Naive thymus-derived CD4-positive, alpha-beta T cell (primary cell): Measurements from ENCODE around the gene FTL. TPM values are rescaled to one million over a fixed set of nuclear protein-coding genes. Genes with fewer than 3 reads are reported as not detected.

Experiments
- ATAC-seq: fragments of 150-1000 bp; cut with Tn5 transposase; 2 replicates; pipeline ENCODE4 v1.10.0; 2021; ENCODE audit warnings: mild to moderate bottlenecking, moderate library complexity
- CTCF ChIA-PET: fragments of 350-600 bp; sonication (Branson Sonifier 250); formaldehyde crosslinking; loops from one replicate; lab custom pipeline; 2021; ENCODE audit warnings: antibody characterized with exemption; lab: Charles Lee
- POLR2A ChIA-PET: fragments of 350-600 bp; sonication (Branson Sonifier 250); formaldehyde crosslinking; loops from one replicate; lab custom pipeline; 2021; ENCODE audit warnings: antibody characterized with exemption, inconsistent platforms; lab: Charles Lee
- DNase-seq, 9 donors: peaks; one replicate each; pipeline versions ENCODE4 v3.0.0 to v3.0.0-alpha.2; 2020 to 2022; ENCODE audit warnings: mixed read lengths in 1 of 9
- H3K27ac ChIP-seq: one replicate; pipeline ENCODE4 v1.7.0; 2013; ENCODE audit warnings: mild to moderate bottlenecking, low read depth, low read length, moderate library complexity
- H3K27me3 ChIP-seq, 2 donors: one replicate each; pipeline ENCODE4 v1.7.0; 2013; ENCODE audit warnings: low read length in 2 of 2, mild to moderate bottlenecking in 2 of 2, moderate library complexity in 2 of 2; ENCODE audit not compliant: control insufficient read depth in 2 of 2, insufficient read depth in 2 of 2
- H3K36me3 ChIP-seq, 3 experiments: 1 replicate in 2 of 3; 2 replicates in 1 of 3; pipeline ENCODE4 v1.7.0; 2013; ENCODE audit warnings: low read length in 3 of 3, mild to moderate bottlenecking in 3 of 3, moderate library complexity in 1 of 3; ENCODE audit not compliant: insufficient read depth in 3 of 3, control insufficient read depth in 2 of 3
- H3K4me1 ChIP-seq, 2 donors: one replicate each; pipeline ENCODE4 v1.7.0; 2013; ENCODE audit warnings: low read length in 2 of 2, mild to moderate bottlenecking in 2 of 2, moderate library complexity in 1 of 2; ENCODE audit not compliant: control insufficient read depth in 2 of 2, insufficient read depth in 2 of 2
- H3K4me3 ChIP-seq: 2 replicates; pipeline ENCODE4 v1.7.0; 2013; ENCODE audit warnings: mild to moderate bottlenecking, low read length
- H3K9me3 ChIP-seq, 3 experiments: 1 replicate in 2 of 3; 2 replicates in 1 of 3; pipeline ENCODE4 v1.7.0; 2013; ENCODE audit warnings: low read length in 3 of 3; ENCODE audit not compliant: control insufficient read depth in 2 of 3
- H3K27ac Mint-ChIP-seq, 9 donors: one replicate each; pipeline ENCODE4 v1.8.0; 2020 to 2022; ENCODE audit warnings: mixed read lengths in 9 of 9, mild to moderate bottlenecking in 8 of 9, moderate library complexity in 5 of 9, inconsistent platforms in 2 of 9
- H3K27me3 Mint-ChIP-seq, 5 donors: one replicate each; pipeline ENCODE4 v1.8.0; 2021 to 2022; ENCODE audit warnings: mixed read lengths in 5 of 5, mild to moderate bottlenecking in 1 of 5
- H3K36me3 Mint-ChIP-seq, 5 donors: one replicate each; pipeline ENCODE4 v1.8.0; 2020 to 2022; ENCODE audit warnings: mixed read lengths in 5 of 5, mild to moderate bottlenecking in 3 of 5, inconsistent platforms in 1 of 5
- H3K4me1 Mint-ChIP-seq, 7 donors: one replicate each; pipeline ENCODE4 v1.8.0; 2020 to 2022; ENCODE audit warnings: mixed read lengths in 7 of 7, mild to moderate bottlenecking in 3 of 7, inconsistent platforms in 1 of 7
- H3K4me3 Mint-ChIP-seq, 10 donors: one replicate each; pipeline ENCODE4 v1.8.0; 2020 to 2022; ENCODE audit warnings: mild to moderate bottlenecking in 10 of 10, mixed read lengths in 10 of 10, moderate library complexity in 6 of 10, inconsistent platforms in 2 of 10
- H3K9me3 Mint-ChIP-seq, 11 donors: one replicate each; pipeline ENCODE4 v1.8.0; 2020 to 2022; ENCODE audit warnings: mixed read lengths in 11 of 11, mild to moderate bottlenecking in 4 of 11, inconsistent platforms in 1 of 11, moderate library complexity in 1 of 11
- intact Hi-C, 2 donors: fragments of 100-400 bp; cut with micrococcal nuclease; formaldehyde crosslinking; loops; one replicate each; pipeline ENCODE4 v1.15.1; 2023
- polyA plus RNA-seq, 2 donors: library from polyadenylated mRNA; unstranded; fragments of 300-500 nt; fragmentation: Illumina TruSeq; gene quantifications; one replicate each; pipeline ENCODE4 v1.2.3, GENCODE V29; 2021
- total RNA-seq, 6 experiments: library from RNA in 5 of 6; stranded (reverse) in 5 of 6; gene quantifications; 1 replicate in 5 of 6; 2 replicates in 1 of 6; pipeline ENCODE4 v1.2.3 and lab custom pipeline; 2021 to 2026

FTL gene
- total and polyA plus RNA-seq, 7 experiments from 2014 or later, result 888 to 4,967 (median 1,462) TPM

- no peak for DNase-seq
- peak overlapping the region in 4 of 10 donors; percentile 7 to 23 (median 12) for H3K4me3 Mint-ChIP-seq
- POLR2A ChIA-PET, result interaction anchor here (0.7 to 2.5 kb wide), 2 partner anchors 8 to 49 kb away, joined by 3 to 9 read pairs; partner anchors contain the start of gene FTL
Measured at GRCh38 chr19:48958006-48958405, 7.1 kb upstream of the FTL start.

GRCh38 chr19:48959341-48960239, 5.5 kb upstream of the FTL start:
- CTCF ChIA-PET, result interaction anchor here (1.5 kb wide), 1 partner anchor 117 kb away, joined by 4 read pairs; no protein-coding TSS in a partner anchor
- intact Hi-C loops, result no loop called here

More at GRCh38 chr19:48958006-48958405, 7.1 kb upstream of the FTL start:
- no peaks in the 10 kb centered on the region for H3K27me3 ChIP-seq
- no peak for ATAC-seq
- no peaks in the 10 kb centered on the region for H3K9me3 ChIP-seq
- H3K36me3 ChIP-seq, result peaks cover 0 to 6% (median 0%) of the 10 kb centered on the region in 3 experiments
- peaks cover 22 to 23% of the 10 kb centered on the region in 2 donors for H3K4me1 ChIP-seq
- CTCF ChIA-PET, result interaction anchor here (0.9 kb wide), 1 partner anchor 164 kb away, joined by 6 read pairs; no protein-coding TSS in a partner anchor
- intact Hi-C loops, result no loop called here
- no peak overlapping the region for H3K4me3 ChIP-seq
- peaks cover 0 to 2% (median 0%) of the 10 kb centered on the region in 5 donors for H3K27me3 Mint-ChIP-seq
- peaks cover 45 to 70% (median 58%) of the 10 kb centered on the region in 7 donors for H3K4me1 Mint-ChIP-seq
- H3K27ac Mint-ChIP-seq, result peak overlapping the region in 4 of 9 donors; percentile 21 to 59 (median 50)
- peaks cover 0 to 2% (median 0%) of the 10 kb centered on the region in 11 donors for H3K9me3 Mint-ChIP-seq
- no peak overlapping the region for H3K27ac ChIP-seq
- H3K36me3 Mint-ChIP-seq, result peaks cover 0 to 38% (median 5%) of the 10 kb centered on the region in 5 donors

GRCh38 chr19:48961051-48961649, 4.0 kb upstream of the FTL start:
- POLR2A ChIA-PET, result interaction anchor here (0.6 to 1.5 kb wide), 5 partner anchors 10 to 234 kb away, joined by 3 to 6 read pairs (median 3); no protein-coding TSS in a partner anchor
- Mint-ChIP-seq H3K36me3 (peaks cover 0 to 36% (median 14%) of the 10 kb centered on the region in 5 donors), H3K4me3 (peak overlapping the region in 4 of 10 donors; percentile 9 to 45 (median 13)), H3K9me3 (peaks cover 0 to 5% (median 0%) of the 10 kb centered on the region in 11 donors), H3K4me1 (peaks cover 46 to 86% (median 74%) of the 10 kb centered on the region in 7 donors), H3K27me3 (no peaks in the 10 kb centered on the region), H3K27ac (peak overlapping the region in 7 of 9 donors; percentile 56 to 99 (median 78))
- no peak for DNase-seq
- Histone ChIP-seq H3K36me3 (peaks cover 0 to 3% (median 1%) of the 10 kb centered on the region in 3 experiments), H3K27me3 (no peaks in the 10 kb centered on the region), H3K4me3 (no peak overlapping the region), H3K4me1 (peaks cover 28 to 31% of the 10 kb centered on the region in 2 donors), H3K9me3 (no peaks in the 10 kb centered on the region), H3K27ac (no peak overlapping the region)
- intact Hi-C loops, result no loop called here
- CTCF ChIA-PET, result no interaction called here
- ATAC-seq, result no peak

More at GRCh38 chr19:48959341-48960239, 5.5 kb upstream of the FTL start:
- Histone ChIP-seq H3K27ac (no peak overlapping the region), H3K9me3 (no peaks in the 10 kb centered on the region), H3K4me1 (peaks cover 36 to 38% of the 10 kb centered on the region in 2 donors), H3K27me3 (no peaks in the 10 kb centered on the region), H3K36me3 (peaks cover 0 to 6% (median 0%) of the 10 kb centered on the region in 3 experiments), H3K4me3 (no peak overlapping the region)
- Mint-ChIP-seq H3K27ac (peak overlapping the region in 3 of 9 donors; percentile 14 to 51 (median 18)), H3K4me3 (peak overlapping the region in 1 of 10 donors; percentile 40), H3K36me3 (peaks cover 0 to 38% (median 5%) of the 10 kb centered on the region in 5 donors), H3K27me3 (peaks cover 0 to under 1% (median 0%) of the 10 kb centered on the region in 5 donors), H3K4me1 (peaks cover 54 to 82% (median 69%) of the 10 kb centered on the region in 7 donors), H3K9me3 (no peaks in the 10 kb centered on the region)
- no peak for ATAC-seq
- no peak for DNase-seq
- POLR2A ChIA-PET, result interaction anchor here (0.6 to 1.4 kb wide), 6 partner anchors 8 to 497 kb away, joined by 3 to 5 read pairs (median 4); no protein-coding TSS in a partner anchor

GRCh38 chr19:48961673-48962028, 3.5 kb upstream of the FTL start:
- Histone ChIP-seq H3K9me3 (no peaks in the 10 kb centered on the region), H3K4me3 (no peak overlapping the region), H3K36me3 (peaks cover 0 to 6% (median 6%) of the 10 kb centered on the region in 3 experiments), H3K27ac (peak overlapping the region; percentile 64), H3K4me1 (peaks cover 33 to 35% of the 10 kb centered on the region in 2 donors), H3K27me3 (no peaks in the 10 kb centered on the region)
- Mint-ChIP-seq H3K4me3 (peak overlapping the region in 8 of 10 donors; percentile 47 to 100 (median 94)), H3K4me1 (peaks cover 45 to 86% (median 74%) of the 10 kb centered on the region in 7 donors), H3K27ac (peak overlapping the region; percentile 66 to 100 (median 91)), H3K9me3 (peaks cover 0 to 5% (median 0%) of the 10 kb centered on the region in 11 donors), H3K36me3 (peaks cover 0 to 38% (median 15%) of the 10 kb centered on the region in 5 donors), H3K27me3 (no peaks in the 10 kb centered on the region)
- DNase-seq (no peak), ATAC-seq (no peak)
- POLR2A ChIA-PET, result interaction anchor here (0.8 to 1.5 kb wide), 9 partner anchors 8 to 166 kb away, joined by 3 to 7 read pairs (median 5); partner anchors contain the start of genes NUCB1 and PPP1R15A
- CTCF ChIA-PET, result no interaction called here
- intact Hi-C loops, result no loop called here

- CTCF ChIA-PET, result interaction anchor here (0.6 to 1.0 kb wide), 4 partner anchors 9 to 203 kb away, joined by 3 to 6 read pairs (median 4); partner anchors contain the start of genes GYS1 and RUVBL2
- ATAC-seq (peak; percentile 41), DNase-seq (peak in 2 of 9 donors; percentile 29 to 34)
- Histone ChIP-seq H3K4me3 (no peak overlapping the region), H3K36me3 (peaks cover 0 to 12% (median 6%) of the 10 kb centered on the region in 3 experiments), H3K27me3 (no peaks in the 10 kb centered on the region), H3K9me3 (no peaks in the 10 kb centered on the region), H3K4me1 (peaks cover 36 to 37% of the 10 kb centered on the region in 2 donors), H3K27ac (peak overlapping the region; percentile 64)
- Mint-ChIP-seq H3K36me3 (peaks cover 0 to 35% (median 11%) of the 10 kb centered on the region in 5 donors), H3K9me3 (peaks cover 0 to 5% (median 0%) of the 10 kb centered on the region in 11 donors), H3K4me1 (peaks cover 42 to 87% (median 72%) of the 10 kb centered on the region in 7 donors), H3K27me3 (no peaks in the 10 kb centered on the region), H3K4me3 (peak overlapping the region; percentile 23 to 100 (median 78)), H3K27ac (peak overlapping the region; percentile 66 to 100 (median 91))
- intact Hi-C loops, result no loop called here
- POLR2A ChIA-PET, result interaction anchor here (0.8 to 1.5 kb wide), 10 partner anchors 8 to 167 kb away, joined by 3 to 7 read pairs (median 4); partner anchors contain the start of genes NUCB1 and PPP1R15A
Measured at GRCh38 chr19:48962029-48962848, 2.9 kb upstream of the FTL start.
